DND-41 (cell line): ENCODE results near the gene DPP6.

Experiments
- ATAC-seq: fragments of 200-7000 bp; cut with Tn5 transposase; 3 replicates; pipeline ENCODE4 v1.9.1; 2021; ENCODE audit warnings: low read depth; ENCODE audit not compliant: insufficient read depth
- DNase-seq: peaks from one replicate; pipeline ENCODE4 v3.0.0-alpha.2; 2020
- H2AFZ ChIP-seq: 2 replicates; pipeline ENCODE4 v1.6.0; 2012; ENCODE audit warnings: low read depth, low read length
- H3K27ac ChIP-seq: 2 replicates; pipeline ENCODE4 v1.5.1; 2012; ENCODE audit warnings: low read length, inconsistent platforms
- H3K27me3 ChIP-seq: fragments of 200-600 bp; sonication (generic); 2 replicates; pipeline ENCODE4 v1.6.0; 2012; ENCODE audit warnings: low read length, mild to moderate bottlenecking, inconsistent platforms; ENCODE audit not compliant: insufficient read depth, poor library complexity
- H3K36me3 ChIP-seq: 2 replicates; pipeline ENCODE4 v1.5.1; 2012; ENCODE audit warnings: low read length, inconsistent platforms; ENCODE audit not compliant: insufficient read depth
- H3K4me1 ChIP-seq: 2 replicates; pipeline ENCODE4 v1.5.1; 2012; ENCODE audit warnings: mild to moderate bottlenecking, low read length; ENCODE audit not compliant: insufficient read depth
- H3K4me2 ChIP-seq: 2 replicates; pipeline ENCODE4 v1.6.0; 2012; ENCODE audit warnings: mild to moderate bottlenecking, moderate library complexity, low read length, inconsistent platforms; ENCODE audit not compliant: insufficient read depth
- H3K4me3 ChIP-seq, 2 experiments: fragments of 200-600 bp in 1 of 2; shearing (Covaris generic) in 1 of 2; 2 replicates each; pipeline ENCODE4 v1.5.1; 2012 to 2016; ENCODE audit warnings: inconsistent platforms in 2 of 2, low read length in 2 of 2, mild to moderate bottlenecking in 2 of 2, low read depth in 1 of 2, moderate library complexity in 1 of 2
- H3K79me2 ChIP-seq: 2 replicates; pipeline ENCODE4 v1.6.0; 2012; ENCODE audit warnings: low read length, inconsistent platforms; ENCODE audit not compliant: insufficient read depth
- H3K9ac ChIP-seq: 2 replicates; pipeline ENCODE4 v1.6.0; 2012; ENCODE audit warnings: low read depth, mild to moderate bottlenecking, inconsistent platforms, low read length, moderate library complexity
- H3K9me3 ChIP-seq: 2 replicates; pipeline ENCODE4 v1.5.1; 2012; ENCODE audit warnings: low read length, moderate library complexity, mild to moderate bottlenecking, inconsistent platforms; ENCODE audit not compliant: insufficient read depth, severe bottlenecking
- H4K20me1 ChIP-seq: 2 replicates; pipeline ENCODE4 v1.6.0; 2012; ENCODE audit warnings: low read length; ENCODE audit not compliant: insufficient read depth
- EZH2 ChIP-seq: IDR thresholded peaks from 3 replicates; pipeline ENCODE4 v1.6.1; 2012; ENCODE audit warnings: borderline replicate concordance, low read depth, mild to moderate bottlenecking, moderate library complexity, low read length, inconsistent platforms; ENCODE audit not compliant: severe bottlenecking
- TF ChIP-seq, protein P1 (sequence below): IDR thresholded peaks from 2 replicates; pipeline ENCODE4 v1.5.1; 2012; ENCODE audit warnings: borderline replicate concordance, low read length, moderate library complexity, mild to moderate bottlenecking; ENCODE audit not compliant: poor library complexity, severe bottlenecking; ENCODE audit errors: extremely low read depth

DPP6 gene

DNA sequence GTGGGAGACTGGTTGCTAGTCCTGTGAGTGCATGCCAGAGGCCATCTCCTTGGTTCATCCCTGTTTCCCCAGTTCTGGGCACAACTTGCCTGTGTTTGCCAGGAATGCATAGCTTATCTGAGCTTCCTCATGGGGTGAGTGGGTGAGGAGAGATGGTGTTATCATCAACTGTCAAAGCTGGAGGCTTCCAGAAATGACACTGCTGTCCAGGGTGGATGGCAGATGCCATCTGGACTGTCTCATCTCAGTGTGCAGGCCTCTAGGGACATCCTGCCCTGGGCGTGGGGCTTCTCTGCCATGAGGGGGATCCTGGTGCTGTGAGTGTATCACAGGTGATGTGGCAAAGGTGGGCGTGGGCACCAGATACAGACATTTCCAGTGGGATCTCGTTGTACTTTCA, 328.6 kb downstream of the DPP6 start:
- Histone ChIP-seq H3K9ac (no peak overlapping the region), H3K27me3 (no peaks in the 10 kb centered on the region), H3K4me3 (no peak overlapping the region), H3K4me1 (no peaks in the 10 kb centered on the region), H3K4me2 (no peak overlapping the region), H4K20me1 (no peaks in the 10 kb centered on the region), H3K79me2 (no peaks in the 10 kb centered on the region), H3K36me3 (no peaks in the 10 kb centered on the region), H3K9me3 (no peaks in the 10 kb centered on the region), H2AFZ (no peak overlapping the region), H3K27ac (no peak overlapping the region)
- no peak for DNase-seq
- ATAC-seq = no peak
- TF ChIP-seq, protein P1, sequence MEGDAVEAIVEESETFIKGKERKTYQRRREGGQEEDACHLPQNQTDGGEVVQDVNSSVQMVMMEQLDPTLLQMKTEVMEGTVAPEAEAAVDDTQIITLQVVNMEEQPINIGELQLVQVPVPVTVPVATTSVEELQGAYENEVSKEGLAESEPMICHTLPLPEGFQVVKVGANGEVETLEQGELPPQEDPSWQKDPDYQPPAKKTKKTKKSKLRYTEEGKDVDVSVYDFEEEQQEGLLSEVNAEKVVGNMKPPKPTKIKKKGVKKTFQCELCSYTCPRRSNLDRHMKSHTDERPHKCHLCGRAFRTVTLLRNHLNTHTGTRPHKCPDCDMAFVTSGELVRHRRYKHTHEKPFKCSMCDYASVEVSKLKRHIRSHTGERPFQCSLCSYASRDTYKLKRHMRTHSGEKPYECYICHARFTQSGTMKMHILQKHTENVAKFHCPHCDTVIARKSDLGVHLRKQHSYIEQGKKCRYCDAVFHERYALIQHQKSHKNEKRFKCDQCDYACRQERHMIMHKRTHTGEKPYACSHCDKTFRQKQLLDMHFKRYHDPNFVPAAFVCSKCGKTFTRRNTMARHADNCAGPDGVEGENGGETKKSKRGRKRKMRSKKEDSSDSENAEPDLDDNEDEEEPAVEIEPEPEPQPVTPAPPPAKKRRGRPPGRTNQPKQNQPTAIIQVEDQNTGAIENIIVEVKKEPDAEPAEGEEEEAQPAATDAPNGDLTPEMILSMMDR = no peak

DNA sequence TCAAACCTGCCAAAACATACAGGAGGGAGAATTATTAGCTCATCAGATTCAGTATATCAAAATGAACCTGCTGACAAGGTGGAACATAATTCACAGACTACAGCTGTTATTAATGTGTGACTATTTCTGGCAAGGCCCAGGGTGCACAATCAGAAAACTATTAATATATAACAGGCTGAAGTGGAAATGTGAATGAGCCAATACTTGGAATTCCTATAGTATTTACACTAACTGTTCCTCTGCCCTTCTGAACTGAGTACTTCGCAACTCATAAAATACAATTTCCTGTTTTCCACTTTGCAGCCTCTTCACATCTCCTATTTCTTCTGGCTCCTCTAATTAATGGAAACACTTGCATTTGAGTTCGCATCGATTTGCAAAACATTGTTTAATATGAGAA, 330.8 kb downstream of the DPP6 start:
- Histone ChIP-seq H3K4me1 (no peaks in the 10 kb centered on the region), H3K4me2 (no peak overlapping the region), H3K4me3 (no peak overlapping the region), H3K27me3 (no peaks in the 10 kb centered on the region), H3K9ac (no peak overlapping the region), H3K36me3 (no peaks in the 10 kb centered on the region), H3K27ac (no peak overlapping the region), H3K9me3 (no peaks in the 10 kb centered on the region), H3K79me2 (no peaks in the 10 kb centered on the region), H2AFZ (no peak overlapping the region), H4K20me1 (no peaks in the 10 kb centered on the region)
- DNase-seq (no peak), ATAC-seq (no peak)
- TF ChIP-seq EZH2 = no peak
- TF ChIP-seq, protein P1 = no peak

DNA sequence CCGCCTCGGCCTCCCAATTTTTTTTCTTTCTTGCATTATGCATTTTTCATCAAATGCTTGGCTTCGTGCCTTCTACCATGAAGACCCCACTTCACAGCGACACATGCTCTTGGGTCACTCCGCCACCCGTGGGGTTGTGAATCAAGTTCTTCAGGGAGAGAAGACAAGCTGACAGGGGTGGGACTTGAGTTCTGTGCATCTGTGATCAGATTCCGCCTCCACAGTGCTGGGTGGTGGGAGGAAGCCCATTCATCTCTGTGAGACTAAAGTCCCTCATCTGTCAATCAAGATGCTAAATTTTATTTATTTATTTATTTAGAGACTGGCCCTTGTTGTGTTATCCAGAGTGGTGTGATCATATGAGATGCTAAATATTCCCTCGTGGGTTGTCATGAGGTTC, 333.0 kb downstream of the DPP6 start:
- H3K27ac ChIP-seq = no peak overlapping the region
- H3K9ac ChIP-seq = no peak overlapping the region
- H3K9me3 ChIP-seq = no peaks in the 10 kb centered on the region
- no peak for TF ChIP-seq EZH2
- TF ChIP-seq, protein P1 = no peak
- no peaks in the 10 kb centered on the region for H4K20me1 ChIP-seq
- H3K4me2 ChIP-seq = no peak overlapping the region
- H3K4me3 ChIP-seq = no peak overlapping the region
- DNase-seq = no peak
- H3K27me3 ChIP-seq = no peaks in the 10 kb centered on the region
- no peak for ATAC-seq
- no peak overlapping the region for H2AFZ ChIP-seq
- no peaks in the 10 kb centered on the region for H3K79me2 ChIP-seq
- no peaks in the 10 kb centered on the region for H3K4me1 ChIP-seq
- H3K36me3 ChIP-seq = no peaks in the 10 kb centered on the region

DNA sequence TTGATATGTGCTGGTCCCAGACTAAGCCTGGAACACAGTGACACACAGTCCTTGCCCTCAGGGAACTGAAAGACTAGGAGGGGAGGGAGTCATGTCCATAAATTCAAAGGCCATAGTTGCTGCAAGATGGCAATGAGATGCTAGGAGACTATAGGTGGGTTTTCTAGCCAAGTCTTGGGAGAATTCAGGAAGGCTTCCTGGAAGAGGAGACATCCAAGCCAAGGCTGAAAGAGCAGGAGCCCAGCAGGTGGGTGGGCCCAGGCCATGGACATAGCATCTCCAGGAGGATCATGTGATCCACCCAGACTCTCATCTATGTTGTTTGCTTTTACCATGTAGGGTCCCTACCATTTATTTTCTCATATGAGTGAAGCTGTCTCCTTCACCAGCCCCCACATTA, 335.1 kb downstream of the DPP6 start:
- no peaks in the 10 kb centered on the region for H4K20me1 ChIP-seq
- H3K4me3 ChIP-seq = no peak overlapping the region
- no peaks in the 10 kb centered on the region for H3K79me2 ChIP-seq
- no peak overlapping the region for H3K9ac ChIP-seq
- H3K36me3 ChIP-seq = no peaks in the 10 kb centered on the region
- TF ChIP-seq, protein P1 = no peak
- no peak for TF ChIP-seq EZH2
- H2AFZ ChIP-seq = no peak overlapping the region
- DNase-seq (no peak), ATAC-seq (no peak)
- H3K27me3 ChIP-seq = no peaks in the 10 kb centered on the region
- H3K4me2 ChIP-seq = no peak overlapping the region
- no peaks in the 10 kb centered on the region for H3K4me1 ChIP-seq
- no peak overlapping the region for H3K27ac ChIP-seq
- no peaks in the 10 kb centered on the region for H3K9me3 ChIP-seq
